B cell (primary cell): ENCODE data around the gene JAKMIP2. TPM values are rescaled to one million over a fixed set of nuclear protein-coding genes. Genes with fewer than 3 reads are reported as not detected.

Source experiments
- ATAC-seq: fragments of 200-7000 bp; cut with Tn5 transposase; one replicate; pipeline ENCODE4 v1.10.0; 2021; ENCODE audit warnings: low read depth, mild to moderate bottlenecking, moderate number of reproducible peaks, moderate library complexity
- CTCF ChIA-PET: fragments of 350-600 bp; sonication (Branson Sonifier 250); formaldehyde crosslinking; loops from one replicate; lab custom pipeline; 2021; ENCODE audit warnings: antibody characterized with exemption, inconsistent platforms; lab: Charles Lee
- POLR2A ChIA-PET: fragments of 350-600 bp; sonication (Branson Sonifier 250); formaldehyde crosslinking; loops from one replicate; lab custom pipeline; 2021; ENCODE audit warnings: antibody characterized with exemption; lab: Charles Lee
- DNase-seq: peaks from one replicate; pipeline ENCODE4 v3.0.0; 2013
- H2AFZ ChIP-seq: 2 replicates; pipeline ENCODE4 v1.6.1; 2012; ENCODE audit warnings: mild to moderate bottlenecking, low read depth, low read length; ENCODE audit not compliant: insufficient read depth, poor library complexity, severe bottlenecking
- H3K27ac ChIP-seq, 2 donors: 1 replicate in 1 of 2; 2 replicates in 1 of 2; pipeline ENCODE4 v1.5.1; 2012 to 2013; ENCODE audit warnings: low read length in 2 of 2, mild to moderate bottlenecking in 2 of 2, moderate library complexity in 1 of 2
- H3K27me3 ChIP-seq, 4 experiments: fragments of 200-600 bp in 1 of 4; sonication (generic) in 1 of 4; replicated peaks in 1 of 4; 1 replicate in 2 of 4; 2 replicates in 2 of 4; pipeline versions ENCODE4 v1.6.1 to v1.7.0; 2013 to 2016; ENCODE audit warnings: low read length in 3 of 4, mild to moderate bottlenecking in 2 of 4, mixed read lengths in 1 of 4, moderate library complexity in 1 of 4; ENCODE audit not compliant: insufficient read depth in 4 of 4, control insufficient read depth in 3 of 4; ENCODE audit errors: control extremely low read depth in 1 of 4
- H3K36me3 ChIP-seq, 2 experiments: replicated peaks in 1 of 2; 1 replicate in 1 of 2; 2 replicates in 1 of 2; pipeline versions ENCODE4 v1.6.1 to v1.7.1; 2013; ENCODE audit warnings: low read length in 1 of 2; ENCODE audit not compliant: insufficient read depth in 2 of 2, control insufficient read depth in 1 of 2; ENCODE audit errors: control extremely low read depth in 1 of 2, extremely low read depth in 1 of 2
- H3K4me1 ChIP-seq, 2 donors: fragments of 200-600 bp in 1 of 2; sonication (generic) in 1 of 2; 1 replicate in 1 of 2; 2 replicates in 1 of 2; pipeline versions ENCODE4 v1.5.1 to v1.6.1; 2013 to 2017; ENCODE audit warnings: low read length in 2 of 2; ENCODE audit not compliant: control insufficient read depth in 2 of 2, insufficient read depth in 2 of 2
- H3K4me2 ChIP-seq: replicated peaks from 2 replicates; pipeline ENCODE3; 2012; ENCODE audit warnings: mild to moderate bottlenecking, low read depth, low read length; ENCODE audit not compliant: poor library complexity, severe bottlenecking
- H3K4me3 ChIP-seq, 5 experiments: fragments of 200-600 bp in 1 of 5; sonication (generic) in 1 of 5; 1 replicate in 3 of 5; 2 replicates in 2 of 5; pipeline versions ENCODE4 v1.5.1 to v1.7.0; 2011 to 2016; ENCODE audit warnings: low read length in 4 of 5, mild to moderate bottlenecking in 4 of 5, low read depth in 2 of 5, control low read depth in 1 of 5, moderate library complexity in 1 of 5; ENCODE audit not compliant: insufficient read depth in 1 of 5; ENCODE audit errors: control extremely low read depth in 1 of 5, extremely low read depth in 1 of 5
- H3K79me2 ChIP-seq: fragments of 200-600 bp; sonication (generic); one replicate; pipeline ENCODE4 v1.6.0; 2016; ENCODE audit warnings: low read length; ENCODE audit not compliant: control insufficient read depth, insufficient read depth
- H3K9ac ChIP-seq: fragments of 200-600 bp; sonication (generic); 2 replicates; pipeline ENCODE4 v1.6.1; 2017; ENCODE audit warnings: mild to moderate bottlenecking, low read length, moderate library complexity
- H3K9me3 ChIP-seq, 3 donors: one replicate each; pipeline versions ENCODE4 v1.6.1 to v1.7.1; 2013; ENCODE audit warnings: low read length in 2 of 3; ENCODE audit not compliant: control insufficient read depth in 2 of 3, insufficient read depth in 1 of 3; ENCODE audit errors: control extremely low read depth in 1 of 3
- H4K20me1 ChIP-seq: 2 replicates; pipeline ENCODE4 v1.6.0; 2012; ENCODE audit warnings: mild to moderate bottlenecking, low read length; ENCODE audit not compliant: insufficient read depth, control insufficient read depth, poor library complexity, severe bottlenecking
- H3K27ac Mint-ChIP-seq: one replicate; pipeline ENCODE4 v1.8.0; 2021; ENCODE audit warnings: mixed read lengths
- H3K27me3 Mint-ChIP-seq: one replicate; pipeline ENCODE4 v1.8.0; 2021; ENCODE audit warnings: mixed read lengths
- H3K4me1 Mint-ChIP-seq: one replicate; pipeline ENCODE4 v1.8.0; 2021; ENCODE audit warnings: mixed read lengths
- H3K4me3 Mint-ChIP-seq: one replicate; pipeline ENCODE4 v1.8.0; 2021; ENCODE audit warnings: mixed read lengths
- H3K9me3 Mint-ChIP-seq: one replicate; pipeline ENCODE4 v1.8.0; 2022; ENCODE audit warnings: mixed read lengths; ENCODE audit not compliant: insufficient read depth
- CTCF ChIP-seq: fragments of 200-600 bp; IDR thresholded peaks from one replicate; pipeline ENCODE4 v1.8.0; 2022; ENCODE audit warnings: antibody characterized with exemption, mild to moderate bottlenecking
- EZH2 ChIP-seq: IDR thresholded peaks from 2 replicates; pipeline ENCODE4 v1.6.1; 2012; ENCODE audit warnings: borderline replicate concordance, low read depth, mild to moderate bottlenecking, moderate library complexity, low read length; ENCODE audit not compliant: insufficient read depth, poor library complexity, severe bottlenecking
- WGBS: methylation state at CpG from one replicate; pipeline ENCODE4 v1.1.5; 2013; ENCODE audit warnings: missing lambda C conversion rate; ENCODE audit not compliant: insufficient coverage; 5-methylcytosine and 5-hydroxymethylcytosine counted together
- intact Hi-C: fragments of 100-400 bp; cut with micrococcal nuclease; formaldehyde crosslinking; loops from one replicate; pipeline ENCODE4 v1.10.0; 2022
- polyA plus RNA-seq: library from polyadenylated mRNA; depleted of rRNA; stranded (reverse); fragments of >200 nt; gene quantifications from 2 replicates; pipeline ENCODE4 v1.2.3, GENCODE V29; 2012
- total RNA-seq, 2 donors: library from RNA; stranded (reverse); fragments of 120-200 nt in 1 of 2; gene quantifications; 1 replicate in 1 of 2; 2 replicates in 1 of 2; pipeline versions ENCODE4 v1.2.3 to v1.2.4, GENCODE V29; 2013 to 2022

The JAKMIP2 gene
- total and polyA plus RNA-seq, 2 donors (not counting 1 experiment from before 2014, with no cell fraction given): 0.24 to 4.1 TPM

DNA sequence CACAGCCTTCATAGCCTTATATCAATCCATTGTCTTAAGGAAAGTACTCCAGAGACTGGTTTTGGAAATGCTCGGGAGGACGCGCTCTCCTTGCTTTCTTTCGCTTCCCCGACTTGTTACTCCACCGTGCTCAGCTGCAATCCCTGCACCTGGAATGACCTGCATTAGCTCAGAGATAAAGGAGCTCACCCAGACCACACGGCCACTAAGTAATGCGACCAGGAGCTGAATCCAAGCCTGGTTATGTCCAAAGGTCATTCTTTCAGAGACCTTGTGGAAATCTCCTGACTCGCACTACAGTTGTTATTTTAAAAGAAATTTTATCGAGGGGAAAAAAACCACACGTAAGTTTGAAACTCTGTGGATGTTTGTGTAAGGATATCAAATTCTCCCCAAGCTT lies 137.3 kb downstream of the JAKMIP2 start:
- H3K9ac ChIP-seq: no peak overlapping the region
- H3K79me2 ChIP-seq: no peaks in the 10 kb centered on the region
- DNase-seq (no peak), ATAC-seq (no peak)
- ChIA-PET POLR2A (no interaction called here), CTCF (interaction anchor here (1.1 kb wide), 1 partner anchor 17 kb away, joined by 3 read pairs; no protein-coding TSS in a partner anchor)
- Mint-ChIP-seq H3K27ac (no peak overlapping the region), H3K9me3 (no peaks in the 10 kb centered on the region), H3K4me3 (no peak overlapping the region), H3K27me3 (no peaks in the 10 kb centered on the region), H3K4me1 (no peaks in the 10 kb centered on the region)
- no peak overlapping the region for H2AFZ ChIP-seq
- H3K4me2 ChIP-seq: no peak overlapping the region
- H3K4me1 ChIP-seq: no peaks in the 10 kb centered on the region
- H4K20me1 ChIP-seq: no peaks in the 10 kb centered on the region
- intact Hi-C loops: no loop called here
- H3K4me3 ChIP-seq: no peak overlapping the region
- H3K27me3 ChIP-seq: no peaks in the 10 kb centered on the region
- no peak overlapping the region for H3K27ac ChIP-seq
- 97% methylated on average over 8 of the region's 11 CpGs for WGBS
- H3K36me3 ChIP-seq: peaks cover 0 to 2% of the 10 kb centered on the region in 2 experiments
- no peaks in the 10 kb centered on the region for H3K9me3 ChIP-seq
- TF ChIP-seq CTCF (no peak), EZH2 (no peak)

DNA sequence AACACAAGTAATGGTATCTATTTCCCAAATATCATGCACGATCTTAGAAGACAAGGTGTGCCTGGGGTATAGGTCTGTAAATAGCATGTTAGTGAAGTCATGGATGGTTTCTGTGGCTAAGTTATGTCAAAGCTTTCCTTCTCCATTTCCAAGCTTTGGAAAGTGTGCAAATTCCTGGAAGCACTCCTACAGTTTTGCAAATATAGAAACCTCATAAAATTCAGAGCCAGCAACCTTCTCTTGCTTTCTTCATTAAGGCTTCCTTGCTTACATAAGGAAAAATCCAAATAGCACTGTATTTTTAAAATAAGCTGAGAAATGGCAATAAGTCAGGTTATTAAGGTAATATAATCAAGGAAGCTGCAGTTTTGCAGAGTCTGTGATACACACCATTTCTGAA lies 138.1 kb downstream of the JAKMIP2 start:
- H3K4me3 Mint-ChIP-seq: no peak overlapping the region
- intact Hi-C loops: no loop called here
- H2AFZ ChIP-seq: no peak overlapping the region
- H3K4me3 ChIP-seq: no peak overlapping the region
- no peaks in the 10 kb centered on the region for H3K79me2 ChIP-seq
- WGBS: no CpG with 5 or more reads among the region's 1 CpG
- no peak for TF ChIP-seq CTCF
- TF ChIP-seq EZH2: no peak
- no peaks in the 10 kb centered on the region for H3K9me3 ChIP-seq
- no peaks in the 10 kb centered on the region for H3K4me1 Mint-ChIP-seq
- no peak overlapping the region for H3K27ac ChIP-seq
- peaks cover 0 to 2% of the 10 kb centered on the region in 2 experiments for H3K36me3 ChIP-seq
- no peak overlapping the region for H3K4me2 ChIP-seq
- ATAC-seq (no peak), DNase-seq (no peak)
- no peak overlapping the region for H3K27ac Mint-ChIP-seq
- H3K27me3 ChIP-seq: no peaks in the 10 kb centered on the region
- H3K9me3 Mint-ChIP-seq: no peaks in the 10 kb centered on the region
- H3K9ac ChIP-seq: no peak overlapping the region
- no peaks in the 10 kb centered on the region for H3K27me3 Mint-ChIP-seq
- CTCF ChIA-PET: no interaction called here
- POLR2A ChIA-PET: no interaction called here
- no peaks in the 10 kb centered on the region for H3K4me1 ChIP-seq
- H4K20me1 ChIP-seq: no peaks in the 10 kb centered on the region
